ENCODE data around the gene FIBIN. TPM values are rescaled to one million over a fixed set of nuclear protein-coding genes. Genes with fewer than 3 reads are reported as not detected.

FIBIN gene
- total RNA-seq, 1 donor: 22.6 TPM

GRCh38 chr11:27020751-27021150 lies 26.8 kb downstream of the FIBIN start:
- TF ChIP-seq CTCF (IDR thresholded peaks at IDR 0.05; ENCODE audit: insufficient read depth, low read length): no peak
- peak; percentile 52 for DNase-seq (ENCODE audit: low read depth)
- no peak overlapping the region for H3K4me3 ChIP-seq (ENCODE audit: low read depth, low read length)

DNA sequence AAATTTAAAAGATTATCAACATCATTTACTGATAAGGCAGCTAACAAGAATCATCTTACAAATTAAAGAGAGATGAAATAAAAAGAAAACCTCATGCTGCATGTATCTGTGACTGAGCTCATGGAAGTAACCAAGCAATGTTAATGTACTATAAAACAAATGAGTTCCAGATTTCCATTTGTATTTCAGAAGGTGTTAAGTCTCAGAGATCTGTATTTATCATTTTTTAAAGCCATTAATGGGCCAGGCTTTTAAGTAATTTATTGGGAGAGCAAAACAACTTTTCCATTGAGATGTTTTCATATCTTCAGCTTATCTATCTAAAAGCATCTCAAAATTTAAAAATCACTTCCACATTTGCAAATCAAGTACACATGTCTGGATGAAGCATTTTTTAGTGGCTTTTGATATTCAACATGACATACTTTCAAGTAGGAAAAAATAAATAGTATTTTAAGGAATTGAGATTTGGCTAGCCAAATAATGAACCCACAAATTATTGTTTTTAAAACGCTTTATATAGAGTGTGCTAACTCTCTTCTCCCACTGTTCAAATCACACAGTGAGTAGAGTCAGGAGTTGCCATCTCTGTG lies 28.8 kb downstream of the FIBIN start:
- TF ChIP-seq CTCF (IDR thresholded peaks at IDR 0.05; ENCODE audit: insufficient read depth, low read length): no peak
- no peak overlapping the region for H3K4me3 ChIP-seq (ENCODE audit: low read depth, low read length)
- DNase-seq (ENCODE audit: low read depth): no peak

GRCh38 chr11:27024865-27025264 lies 31.0 kb downstream of the FIBIN start:
- TF ChIP-seq CTCF (IDR thresholded peaks at IDR 0.05; ENCODE audit: insufficient read depth, low read length): no peak
- no peak overlapping the region for H3K4me3 ChIP-seq (ENCODE audit: low read depth, low read length)
- DNase-seq (ENCODE audit: low read depth): no peak

GRCh38 chr11:27025312-27025955 lies 31.5 kb downstream of the FIBIN start:
- no peak overlapping the region for H3K4me3 ChIP-seq (ENCODE audit: low read depth, low read length)
- no peak for DNase-seq (ENCODE audit: low read depth)
- no peak for TF ChIP-seq CTCF (IDR thresholded peaks at IDR 0.05; ENCODE audit: insufficient read depth, low read length)

- H3K4me3 ChIP-seq (ENCODE audit: low read depth, low read length): no peak overlapping the region
- DNase-seq (ENCODE audit: low read depth): no peak
- TF ChIP-seq CTCF (IDR thresholded peaks at IDR 0.05; ENCODE audit: insufficient read depth, low read length): no peak
Measured at GRCh38 chr11:27025957-27026733, 32.2 kb downstream of the FIBIN start.

- no peak overlapping the region for H3K4me3 ChIP-seq (ENCODE audit: low read depth, low read length)
- no peak for TF ChIP-seq CTCF (IDR thresholded peaks at IDR 0.05; ENCODE audit: insufficient read depth, low read length)
- DNase-seq (ENCODE audit: low read depth): peak; percentile 79
Measured at GRCh38 chr11:27028561-27028965, 34.7 kb downstream of the FIBIN start.
